HUES6 (cell line): ENCODE results near the gene CLCN5.
A peak's percentile ranks its signal among the peaks of the same experiment; 100 is the strongest.

Experiments
- H3K27ac ChIP-seq: 2 replicates; pipeline ENCODE4 v1.7.0; 2013; ENCODE audit warnings: low read depth, mild to moderate bottlenecking, low read length, inconsistent platforms
- H3K27me3 ChIP-seq: 2 replicates; pipeline ENCODE4 v1.6.1; 2013; ENCODE audit warnings: low read length; ENCODE audit not compliant: control insufficient read depth, insufficient read depth
- H3K36me3 ChIP-seq: 2 replicates; pipeline ENCODE4 v1.6.1; 2013; ENCODE audit warnings: low read length; ENCODE audit not compliant: control insufficient read depth, insufficient read depth
- H3K4me1 ChIP-seq: 2 replicates; pipeline ENCODE4 v1.6.1; 2013; ENCODE audit warnings: low read length; ENCODE audit not compliant: control insufficient read depth, insufficient read depth
- H3K4me3 ChIP-seq: 2 replicates; pipeline ENCODE4 v1.5.1; 2013; ENCODE audit warnings: low read depth, low read length
- H3K9ac ChIP-seq: one replicate; pipeline ENCODE4 v1.6.1; 2013; ENCODE audit warnings: mild to moderate bottlenecking, low read length
- H3K9me3 ChIP-seq: 2 replicates; pipeline ENCODE4 v1.6.1; 2013; ENCODE audit warnings: low read depth, low read length; ENCODE audit not compliant: control insufficient read depth, insufficient read depth

Gene CLCN5

GRCh38 chrX:49976682-49977197 lies 54.3 kb downstream of the CLCN5 start:
- no peaks in the 10 kb centered on the region for H3K9me3 ChIP-seq
- peaks cover 3% of the 10 kb centered on the region; the same call in 1 of the 2 replicates for H3K4me1 ChIP-seq
- H3K9ac ChIP-seq = no peak overlapping the region
- H3K27me3 ChIP-seq = no peaks in the 10 kb centered on the region; the same call in 1 of the 2 replicates
- no peaks in the 10 kb centered on the region for H3K36me3 ChIP-seq
- no peak overlapping the region for H3K27ac ChIP-seq
- H3K4me3 ChIP-seq = no peak overlapping the region

- Histone ChIP-seq H3K36me3 (no peaks in the 10 kb centered on the region), H3K27me3 (no peaks in the 10 kb centered on the region; the same call in 1 of the 2 replicates), H3K9me3 (no peaks in the 10 kb centered on the region; the same call in 1 of the 2 replicates), H3K4me3 (no peak overlapping the region), H3K4me1 (peaks cover 5% of the 10 kb centered on the region; the same call in 1 of the 2 replicates), H3K27ac (no peak overlapping the region), H3K9ac (no peak overlapping the region)
Observed at GRCh38 chrX:49977319-49978090, 55.1 kb downstream of the CLCN5 start.

GRCh38 chrX:49978176-49978575 lies 55.8 kb downstream of the CLCN5 start:
- Histone ChIP-seq H3K27me3 (no peaks in the 10 kb centered on the region; the same call in 1 of the 2 replicates), H3K27ac (no peak overlapping the region), H3K4me3 (no peak overlapping the region)

GRCh38 chrX:49986058-49986457 lies 63.7 kb downstream of the CLCN5 start:
- peaks cover 5% of the 10 kb centered on the region; the same call in 1 of the 2 replicates for H3K4me1 ChIP-seq
- H3K4me3 ChIP-seq = no peak overlapping the region
- H3K36me3 ChIP-seq = no peaks in the 10 kb centered on the region
- no peaks in the 10 kb centered on the region for H3K27me3 ChIP-seq
- no peaks in the 10 kb centered on the region; the same call in 1 of the 2 replicates for H3K9me3 ChIP-seq
- H3K9ac ChIP-seq = no peak overlapping the region
- no peak overlapping the region for H3K27ac ChIP-seq

More at GRCh38 chrX:49978176-49978575, 55.8 kb downstream of the CLCN5 start:
- H3K36me3 ChIP-seq = no peaks in the 10 kb centered on the region
- no peak overlapping the region for H3K9ac ChIP-seq
- no peaks in the 10 kb centered on the region; the same call in 1 of the 2 replicates for H3K9me3 ChIP-seq
- H3K4me1 ChIP-seq = peaks cover 5% of the 10 kb centered on the region; the same call in 1 of the 2 replicates

GRCh38 chrX:49987651-49988050 lies 65.3 kb downstream of the CLCN5 start:
- Histone ChIP-seq H3K4me1 (no peaks in the 10 kb centered on the region), H3K36me3 (no peaks in the 10 kb centered on the region), H3K9me3 (no peaks in the 10 kb centered on the region; the same call in 1 of the 2 replicates), H3K27ac (no peak overlapping the region), H3K9ac (no peak overlapping the region), H3K27me3 (no peaks in the 10 kb centered on the region), H3K4me3 (no peak overlapping the region)

- no peaks in the 10 kb centered on the region for H3K4me1 ChIP-seq
- H3K9ac ChIP-seq = no peak overlapping the region
- H3K27ac ChIP-seq = no peak overlapping the region
- H3K36me3 ChIP-seq = no peaks in the 10 kb centered on the region
- no peaks in the 10 kb centered on the region; the same call in 1 of the 2 replicates for H3K9me3 ChIP-seq
- H3K27me3 ChIP-seq = no peaks in the 10 kb centered on the region
- H3K4me3 ChIP-seq = no peak overlapping the region
Observed at GRCh38 chrX:49988143-49988542, 65.7 kb downstream of the CLCN5 start.

GRCh38 chrX:49991758-49992157 lies 69.4 kb downstream of the CLCN5 start:
- Histone ChIP-seq H3K4me1 (peaks cover 14% of the 10 kb centered on the region; the same call in 1 of the 2 replicates), H3K36me3 (no peaks in the 10 kb centered on the region), H3K27me3 (no peaks in the 10 kb centered on the region), H3K4me3 (no peak overlapping the region), H3K9ac (no peak overlapping the region), H3K9me3 (no peaks in the 10 kb centered on the region; the same call in 1 of the 2 replicates), H3K27ac (no peak overlapping the region)

GRCh38 chrX:49992853-49993252 lies 70.5 kb downstream of the CLCN5 start:
- no peaks in the 10 kb centered on the region; the same call in 1 of the 2 replicates for H3K9me3 ChIP-seq
- no peak overlapping the region for H3K27ac ChIP-seq
- H3K36me3 ChIP-seq = no peaks in the 10 kb centered on the region
- peaks cover 14% of the 10 kb centered on the region; the same call in 1 of the 2 replicates for H3K4me1 ChIP-seq
- no peaks in the 10 kb centered on the region for H3K27me3 ChIP-seq
- H3K4me3 ChIP-seq = no peak overlapping the region
- H3K9ac ChIP-seq = no peak overlapping the region

- Histone ChIP-seq H3K4me3 (no peak overlapping the region), H3K27ac (no peak overlapping the region), H3K9me3 (no peaks in the 10 kb centered on the region; the same call in 1 of the 2 replicates), H3K36me3 (no peaks in the 10 kb centered on the region), H3K27me3 (no peaks in the 10 kb centered on the region), H3K4me1 (peaks cover 14% of the 10 kb centered on the region; the same call in 1 of the 2 replicates), H3K9ac (no peak overlapping the region)
Observed at GRCh38 chrX:49993661-49994060, 71.3 kb downstream of the CLCN5 start.

- H3K9me3 ChIP-seq = no peaks in the 10 kb centered on the region; the same call in 1 of the 2 replicates
- H3K27ac ChIP-seq = no peak overlapping the region; the same call in 1 of the 2 replicates
- no peaks in the 10 kb centered on the region for H3K36me3 ChIP-seq
- peak overlapping the region; percentile 7 for H3K9ac ChIP-seq
- H3K4me3 ChIP-seq = no peak overlapping the region
- H3K4me1 ChIP-seq = peaks cover 14% of the 10 kb centered on the region; the same call in 1 of the 2 replicates
- H3K27me3 ChIP-seq = no peaks in the 10 kb centered on the region
Observed at GRCh38 chrX:49995107-49995731, 72.8 kb downstream of the CLCN5 start.
